GDM1 (cell line): Measurements from ENCODE around the gene BRMS1.
A peak's percentile ranks its signal among the peaks of the same experiment; 100 is the strongest.
"Not testable (repeated sequence)": the region's sequence is repeated elsewhere in the genome, so short reads cannot be mapped to it uniquely, and the experiment has no call there.

Experiments used
- DNase-seq: peaks from one replicate; lab custom pipeline; 2025; lab: John Stamatoyannopoulos, UW

Gene BRMS1

DNA sequence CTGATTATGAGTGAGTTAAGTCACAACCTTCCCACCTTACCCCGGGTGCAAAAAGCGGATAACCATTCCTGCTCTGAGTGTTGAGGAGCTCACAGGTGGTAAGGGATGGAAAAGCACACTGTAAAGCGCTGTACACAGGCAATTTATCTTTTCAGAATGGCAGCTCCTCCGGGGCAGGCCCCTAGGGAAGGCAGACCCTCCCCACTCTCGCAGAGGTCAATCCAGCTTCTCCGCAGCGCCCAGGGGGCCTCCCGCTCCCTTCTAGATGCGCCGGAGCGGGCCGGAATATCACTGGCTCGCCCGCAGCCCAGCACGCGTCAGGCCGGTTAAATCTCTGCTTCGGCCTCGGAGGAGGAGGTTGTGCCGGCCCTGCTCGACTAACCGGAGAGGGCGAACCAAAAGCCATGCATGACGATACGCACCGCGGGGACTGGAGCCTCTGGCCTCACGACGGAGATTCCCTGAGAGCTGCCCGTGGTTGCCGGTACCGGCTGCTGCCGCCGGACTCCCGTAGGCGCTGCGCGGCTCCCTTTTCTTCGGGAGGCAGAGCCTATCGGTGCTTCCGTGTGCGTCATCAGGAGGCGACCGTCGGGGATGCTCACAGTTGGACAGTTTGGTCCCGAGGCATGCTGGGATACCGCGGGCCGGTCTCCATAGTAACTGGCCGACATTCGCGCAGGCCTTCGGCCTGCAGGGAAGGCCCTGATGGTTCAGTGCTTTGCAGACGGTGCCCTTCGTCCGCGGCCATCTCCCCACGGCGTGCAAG, at the start of gene BRMS1:
Gene BRMS1, minus strand, starts transcription at position 555 of the 766 bp plus-strand sequence. CDS start 2,870 bp downstream, outside the sequence.
- DNase-seq, result peak; percentile 88

DNA sequence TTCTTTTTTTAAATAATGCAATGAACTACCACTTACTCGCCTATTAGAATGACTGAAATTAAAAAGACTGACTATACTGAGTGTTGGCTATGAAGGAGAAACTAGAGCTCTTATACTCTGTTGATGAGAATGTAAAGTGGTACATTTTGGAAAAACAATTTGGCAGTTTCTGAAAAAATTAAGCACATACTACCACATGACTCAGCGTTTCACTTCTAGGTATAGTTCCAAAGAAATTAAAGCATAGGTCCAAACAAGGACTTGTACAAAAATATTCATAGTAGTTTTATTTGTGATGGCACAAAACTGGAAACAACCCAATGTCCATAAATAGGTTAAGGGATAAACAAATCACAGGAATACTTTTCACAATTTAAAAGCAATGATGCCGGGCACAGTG, 49.0 kb upstream of the BRMS1 start:
- no peak for DNase-seq

- no peak for DNase-seq
Observed at GRCh38 chr11:66391322-66391721, 46.4 kb upstream of the BRMS1 start.

DNA sequence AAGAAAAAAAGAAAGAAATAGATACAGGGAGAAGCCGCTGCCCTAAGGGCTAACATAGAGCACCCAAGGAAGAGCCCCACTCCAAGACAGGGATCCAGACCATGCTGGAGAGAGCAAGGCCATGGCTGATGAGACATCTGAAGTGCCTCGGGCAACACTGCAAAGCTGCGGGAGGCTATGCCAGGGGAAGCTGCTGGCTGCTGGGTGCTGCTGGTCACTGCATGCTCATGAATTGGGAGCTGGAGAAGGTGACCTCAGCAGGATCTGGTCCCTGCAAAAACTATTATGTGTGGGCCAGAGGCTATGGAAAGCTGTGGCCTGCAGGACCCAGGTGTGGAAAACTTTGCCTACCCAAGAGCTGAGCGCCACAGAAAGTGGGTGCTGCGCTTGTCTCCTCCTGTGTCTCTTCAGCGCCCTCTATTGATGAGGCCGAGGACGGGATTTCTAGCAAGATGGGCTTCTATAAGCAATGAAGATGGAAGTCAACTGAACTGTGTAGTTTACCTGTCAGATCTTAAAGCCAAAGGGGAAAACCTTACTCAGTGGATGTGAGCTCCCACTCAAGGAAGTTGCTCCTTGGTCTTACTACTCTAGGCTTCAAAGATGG, 44.0 kb upstream of the BRMS1 start:
- peak; percentile 46 for DNase-seq

GRCh38 chr11:66386171-66387069, 41.5 kb upstream of the BRMS1 start:
- peak; percentile 49 for DNase-seq

DNA sequence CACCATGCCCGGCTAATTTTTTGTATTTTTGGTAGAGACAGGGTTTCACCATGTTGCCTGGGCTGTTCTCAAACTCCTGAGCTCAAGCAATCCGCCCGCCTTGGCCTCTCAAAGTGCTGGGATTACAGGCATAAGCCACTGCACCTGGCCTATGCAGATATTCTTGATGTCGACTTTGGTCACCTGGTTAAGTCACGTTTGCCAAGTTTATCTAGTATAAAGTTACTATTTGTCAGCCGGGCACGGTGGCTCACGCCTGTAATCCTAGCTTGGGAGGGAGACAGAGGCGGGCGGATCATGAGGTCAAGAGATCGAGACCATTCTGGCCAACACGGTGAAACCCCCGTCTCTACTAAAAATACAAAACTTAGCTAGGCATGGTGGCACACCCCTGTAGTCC, 39.4 kb upstream of the BRMS1 start:
- DNase-seq, result not testable (repeated sequence)

GRCh38 chr11:66380264-66380663, 35.4 kb upstream of the BRMS1 start:
- DNase-seq, result not testable (repeated sequence)

DNA sequence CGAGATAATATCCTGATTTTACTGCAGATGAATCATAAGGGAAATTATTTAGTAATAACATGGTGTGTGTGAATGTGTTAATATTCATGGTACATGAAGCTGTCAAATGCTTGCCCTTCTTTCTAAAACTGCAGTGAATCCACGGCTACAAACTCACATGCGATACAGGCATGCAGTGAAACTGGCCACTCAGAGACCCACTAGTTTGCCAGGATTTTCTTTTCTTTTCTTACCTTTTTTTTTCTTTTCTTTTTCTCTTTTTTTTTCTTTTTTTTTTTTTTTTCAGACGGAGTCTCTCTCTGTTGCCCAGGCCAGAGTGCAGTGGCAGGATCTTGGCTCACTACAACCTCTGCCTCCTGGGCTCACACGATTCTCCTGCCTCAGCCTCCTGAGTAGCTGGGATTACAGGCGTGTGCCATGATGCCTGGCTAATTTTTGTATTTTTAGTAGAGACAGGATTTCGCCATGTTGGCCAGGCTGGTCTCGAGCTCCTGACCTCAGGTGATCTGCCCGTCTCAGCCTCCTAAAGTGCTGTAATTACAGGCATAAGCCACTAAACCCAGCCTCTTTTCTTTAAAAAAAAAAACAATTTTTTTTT, 28.9 kb upstream of the BRMS1 start:
- not testable (repeated sequence) for DNase-seq

DNA sequence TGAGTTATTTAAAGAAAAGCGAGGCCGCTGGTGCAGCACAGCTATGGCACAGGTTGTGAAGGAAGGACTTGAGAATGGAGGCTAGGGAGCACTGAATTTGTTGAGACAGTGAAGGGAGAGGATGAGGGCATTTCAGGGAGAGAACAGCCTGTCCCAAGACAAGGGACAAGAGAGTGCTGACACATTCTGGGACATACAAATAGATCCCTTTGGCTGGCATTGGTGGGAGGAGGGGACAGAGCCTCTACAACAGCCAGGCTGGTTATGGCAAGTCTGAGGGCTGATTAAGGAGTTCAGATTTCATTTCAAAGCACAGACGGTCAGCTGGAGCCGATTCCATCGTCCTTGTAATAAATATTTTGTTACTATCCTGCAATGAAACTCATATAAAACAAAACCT, 28.4 kb upstream of the BRMS1 start:
- DNase-seq, result no peak

GRCh38 chr11:66371627-66372415, 26.9 kb upstream of the BRMS1 start, which contains the start of gene SLC29A2:
SLC29A2 (minus strand) TSS chr11:66371760; CDS start chr11:66371591, 169 bp downstream.
- DNase-seq, result no peak

GRCh38 chr11:66369073-66369894, 24.4 kb upstream of the BRMS1 start:
- no peak for DNase-seq

GRCh38 chr11:66368484-66368883, 23.6 kb upstream of the BRMS1 start:
- no peak for DNase-seq

DNA sequence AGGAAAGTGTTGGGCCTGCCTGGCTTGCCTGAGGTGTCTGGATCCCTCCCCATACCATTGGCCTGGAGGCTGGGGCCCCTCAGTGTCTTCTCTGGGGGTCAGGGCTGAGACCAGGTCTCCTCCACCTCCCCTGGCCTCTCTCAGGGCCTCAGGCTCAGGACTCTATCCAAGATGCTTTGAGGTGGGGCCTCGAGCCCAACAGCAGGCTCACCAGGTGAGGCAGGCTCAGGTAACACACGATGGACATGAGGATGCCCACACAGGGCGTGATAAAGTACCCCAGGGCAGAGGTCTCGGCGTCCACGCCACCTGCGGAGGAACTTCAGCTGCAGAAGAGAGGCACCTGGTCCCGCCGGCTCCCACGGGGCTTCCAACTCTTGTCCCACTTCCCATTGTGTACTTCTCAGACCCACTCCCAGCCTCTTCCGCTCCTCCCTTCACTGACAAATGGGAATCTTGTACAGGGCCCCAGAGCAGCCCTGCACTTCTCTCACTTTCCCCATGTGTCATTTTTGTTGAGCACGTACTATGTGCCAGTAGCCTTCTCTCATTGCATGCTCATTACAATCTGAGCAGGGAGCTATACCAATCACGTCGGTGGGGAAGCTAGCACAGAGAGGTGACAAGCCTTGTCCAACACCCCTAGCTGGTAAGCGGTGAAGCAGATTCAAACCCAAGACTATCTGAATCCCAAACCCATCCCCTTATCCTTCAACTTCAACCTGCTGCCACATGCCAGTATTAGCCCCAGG, 22.8 kb upstream of the BRMS1 start:
- DNase-seq, result no peak

- no peak for DNase-seq
Observed at GRCh38 chr11:66366844-66367477, 22.1 kb upstream of the BRMS1 start.

- DNase-seq, result no peak
Observed at GRCh38 chr11:66365711-66366619, 21.1 kb upstream of the BRMS1 start.

- no peak for DNase-seq
Observed at GRCh38 chr11:66365166-66365565, 20.3 kb upstream of the BRMS1 start.

DNA sequence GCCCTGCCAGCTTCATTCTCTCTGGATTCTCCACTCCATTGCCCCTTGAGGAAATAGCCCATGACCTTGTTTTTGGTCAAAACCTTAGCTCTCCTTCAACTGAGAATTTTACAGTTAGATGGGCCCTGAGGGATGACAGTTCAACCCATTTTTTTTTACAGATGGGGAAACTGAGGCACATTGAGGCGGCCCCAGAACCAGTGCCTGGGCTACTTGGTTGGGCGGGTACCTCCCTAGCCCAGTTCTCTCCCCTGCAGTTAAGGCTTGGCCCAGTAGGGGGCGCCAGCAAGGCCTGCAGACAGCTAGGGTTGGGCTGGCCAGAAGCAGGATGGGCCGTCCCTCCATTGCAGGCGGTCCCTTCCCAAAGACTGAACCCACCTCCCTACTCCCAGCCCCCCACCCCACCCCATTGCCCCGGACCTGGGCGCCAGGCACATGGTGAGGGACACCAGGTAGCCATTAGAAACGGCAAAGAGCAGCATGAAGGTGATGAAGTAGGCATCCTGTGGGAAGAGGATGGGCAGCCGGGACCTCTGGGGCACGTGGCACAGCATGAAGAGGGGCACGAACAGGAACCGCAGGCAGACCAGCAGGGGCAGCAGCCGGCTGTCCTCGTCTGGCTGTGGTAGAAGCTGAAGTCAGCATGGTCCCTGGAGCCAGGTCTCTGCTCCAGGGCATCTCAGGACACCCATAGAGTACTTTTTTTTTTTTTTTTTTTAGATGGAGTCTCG, 19.1 kb upstream of the BRMS1 start:
- no peak for DNase-seq
